Tibial artery (tissue), 4 donors: Measurements from ENCODE around the gene SLC11A2.

Experiments
- DNase-seq, 2 donors: peaks; one replicate each; pipeline ENCODE4 v3.0.0-alpha.2; 2019
- H3K27ac ChIP-seq, 2 donors: fragments of 200-600 bp; sonication (generic) in 1 of 2; 1 replicate in 1 of 2; 2 replicates in 1 of 2; pipeline ENCODE4 v1.5.1; 2018 to 2019; ENCODE audit warnings: mild to moderate bottlenecking in 1 of 2
- H3K27me3 ChIP-seq, 2 donors: fragments of 200-600 bp; sonication (generic) in 1 of 2; one replicate each; pipeline versions ENCODE4 v1.5.1 to v1.6.0; 2016 to 2019
- H3K36me3 ChIP-seq, 3 donors: fragments of 200-600 bp; sonication (generic) in 2 of 3; one replicate each; pipeline ENCODE4 v1.5.1; 2016 to 2019; ENCODE audit warnings: mild to moderate bottlenecking in 2 of 3
- H3K4me1 ChIP-seq, 4 donors: fragments of 200-600 bp; sonication (generic) in 2 of 4; 1 replicate in 3 of 4; 2 replicates in 1 of 4; pipeline ENCODE4 v1.5.1; 2016 to 2019
- H3K4me3 ChIP-seq, 2 donors: fragments of 200-600 bp; sonication (generic) in 1 of 2; 1 replicate in 1 of 2; 2 replicates in 1 of 2; pipeline ENCODE4 v1.5.1; 2018 to 2019; ENCODE audit warnings: mild to moderate bottlenecking in 2 of 2
- H3K9me3 ChIP-seq, 3 donors: fragments of 200-600 bp; sonication (generic) in 1 of 3; one replicate each; pipeline ENCODE4 v1.5.1; 2016 to 2019
- CTCF ChIP-seq, 2 experiments: fragments of 200-600 bp in 1 of 2; fragments of 450-650 bp in 1 of 2; IDR thresholded peaks; one replicate each; pipeline ENCODE4 v1.5.1; 2017 to 2019; ENCODE audit warnings: antibody characterized with exemption in 2 of 2, mild to moderate bottlenecking in 1 of 2, moderate library complexity in 1 of 2
- intact Hi-C: fragments of 100-400 bp; cut with DNase I; formaldehyde crosslinking; loops from one replicate; pipeline ENCODE4 v1.15.0; 2023; ENCODE audit warnings: low total_unique reads

SLC11A2 gene

GRCh38 chr12:50985322-50985721, 40.9 kb downstream of the SLC11A2 start:
- intact Hi-C loops, result no loop called here

DNA sequence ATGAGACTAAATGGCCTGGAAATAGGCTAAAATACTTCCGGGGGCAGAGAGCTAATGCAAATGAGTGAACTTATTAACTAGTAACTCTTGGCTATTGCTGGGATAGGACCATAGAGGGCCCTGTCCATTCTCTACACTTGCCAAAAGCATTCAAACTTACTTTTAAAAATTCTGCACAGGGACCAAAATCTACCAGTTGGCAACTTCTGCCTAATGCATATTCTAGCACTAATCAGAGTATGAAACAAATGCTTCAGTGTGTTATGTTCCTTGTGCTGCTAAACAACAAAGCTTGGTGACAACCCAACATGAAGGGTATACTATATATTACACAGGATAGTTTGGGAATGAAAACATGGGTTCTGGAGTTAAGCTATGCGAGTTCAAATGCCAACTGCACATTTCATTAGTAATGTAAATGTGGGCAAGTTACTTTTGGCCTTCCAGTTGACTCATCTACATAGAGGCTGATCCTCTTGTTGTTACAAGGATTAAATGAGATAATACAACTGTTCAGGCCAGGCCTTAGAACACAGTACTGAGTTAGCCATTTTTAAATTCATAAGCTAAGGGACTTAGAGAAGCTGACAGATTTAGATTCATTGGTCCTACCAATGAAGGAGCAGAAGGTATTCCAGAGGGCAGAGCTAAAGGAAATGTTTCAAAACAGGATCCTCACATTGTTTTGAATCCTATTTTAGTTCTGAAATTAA, 41.4 kb downstream of the SLC11A2 start:
- Histone ChIP-seq H3K36me3 (peaks cover 6 to 26% (median 18%) of the 10 kb centered on the region in 3 donors), H3K27ac (peak overlapping the region; percentile 73 to 77), H3K27me3 (no peaks in the 10 kb centered on the region), H3K4me3 (no peak overlapping the region), H3K4me1 (peaks cover 0 to 45% (median 26%) of the 10 kb centered on the region in 4 donors), H3K9me3 (no peaks in the 10 kb centered on the region)
- no peak for DNase-seq
- no peak for TF ChIP-seq CTCF (IDR thresholded peaks at IDR 0.05)
- intact Hi-C loops, result loop anchor here (5.0 kb wide), 1 partner anchor 57 kb away; a partner anchor contains a TSS

More at GRCh38 chr12:50985322-50985721, 40.9 kb downstream of the SLC11A2 start:
- TF ChIP-seq CTCF (IDR thresholded peaks at IDR 0.05), result no peak
- Histone ChIP-seq H3K27ac (peak overlapping the region; percentile 73 to 77), H3K9me3 (no peaks in the 10 kb centered on the region), H3K36me3 (peaks cover 11 to 26% (median 14%) of the 10 kb centered on the region in 3 donors), H3K4me1 (peaks cover 0 to 45% (median 26%) of the 10 kb centered on the region in 4 donors), H3K27me3 (no peaks in the 10 kb centered on the region), H3K4me3 (no peak overlapping the region)
- DNase-seq, result peak in 1 of 2 donors; percentile 67

GRCh38 chr12:50981319-50982239, 44.6 kb downstream of the SLC11A2 start:
- no peak for DNase-seq
- Histone ChIP-seq H3K9me3 (no peaks in the 10 kb centered on the region), H3K27me3 (no peaks in the 10 kb centered on the region), H3K4me1 (peaks cover 0 to 39% (median 24%) of the 10 kb centered on the region in 4 donors), H3K36me3 (peaks cover 4 to 18% (median 8%) of the 10 kb centered on the region in 3 donors), H3K4me3 (no peak overlapping the region), H3K27ac (peak overlapping the region in 1 of 2 donors; percentile 73)
- TF ChIP-seq CTCF (IDR thresholded peaks at IDR 0.05), result no peak
- intact Hi-C loops, result loop anchor here (5.0 kb wide), 1 partner anchor 54 kb away; a partner anchor contains a TSS

GRCh38 chr12:50980545-50980944, 45.6 kb downstream of the SLC11A2 start:
- TF ChIP-seq CTCF (IDR thresholded peaks at IDR 0.05), result no peak
- H3K36me3 ChIP-seq, result peaks cover 4 to 18% (median 8%) of the 10 kb centered on the region in 3 donors
- no peaks in the 10 kb centered on the region for H3K27me3 ChIP-seq
- intact Hi-C loops, result loop anchor here (5.0 kb wide), 1 partner anchor 53 kb away; a partner anchor contains a TSS
- no peaks in the 10 kb centered on the region for H3K9me3 ChIP-seq
- no peak for DNase-seq
- no peak overlapping the region for H3K27ac ChIP-seq
- no peak overlapping the region for H3K4me3 ChIP-seq
- H3K4me1 ChIP-seq, result peaks cover 0 to 29% (median 19%) of the 10 kb centered on the region in 4 donors

DNA sequence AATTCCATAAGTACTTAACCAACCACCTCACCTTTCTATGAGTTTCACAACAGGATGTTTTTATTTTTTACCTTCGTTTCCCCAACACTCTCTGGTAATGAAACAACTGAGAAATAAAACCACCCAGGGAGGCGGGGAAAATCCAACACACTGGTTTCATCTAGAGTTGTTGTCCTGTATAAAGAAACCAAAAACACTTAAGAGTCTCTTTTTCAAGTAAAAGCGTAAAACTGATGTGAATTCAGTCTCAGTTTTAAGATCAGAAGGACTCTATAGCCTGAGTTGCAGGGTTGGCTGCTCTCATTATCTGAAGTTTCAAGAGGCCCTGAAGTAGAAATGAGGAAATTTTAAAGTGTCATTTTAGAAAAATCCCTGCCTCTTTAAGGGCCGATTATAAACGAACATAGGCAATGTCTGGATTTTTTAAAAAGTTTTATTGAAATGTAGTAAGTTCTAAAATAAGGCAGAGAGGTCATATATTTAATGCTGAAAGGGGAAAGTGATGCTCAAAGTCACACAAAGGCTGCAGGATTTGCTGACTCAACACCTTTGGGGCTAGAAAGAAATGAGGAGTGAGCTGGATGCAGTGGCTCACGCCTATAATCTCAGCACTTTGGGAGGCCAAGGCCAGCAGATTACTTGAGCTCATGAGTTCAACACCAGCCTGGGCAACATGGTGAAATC, 46.7 kb downstream of the SLC11A2 start:
- no peak for DNase-seq
- Histone ChIP-seq H3K36me3 (peaks cover 4 to 18% (median 8%) of the 10 kb centered on the region in 3 donors), H3K27me3 (no peaks in the 10 kb centered on the region), H3K9me3 (no peaks in the 10 kb centered on the region), H3K4me1 (peaks cover 0 to 20% (median 12%) of the 10 kb centered on the region in 4 donors), H3K27ac (no peak overlapping the region), H3K4me3 (no peak overlapping the region)
- TF ChIP-seq CTCF (IDR thresholded peaks at IDR 0.05), result no peak
- intact Hi-C loops, result loop anchor here (5.0 kb wide), 1 partner anchor 52 kb away; a partner anchor contains a TSS
